Ishikawa (cell line): Measurements from ENCODE around the gene NR1H4.

Experiments
- CEBPB ChIP-seq: IDR thresholded peaks from 2 replicates; pipeline ENCODE4 v1.6.1; 2012
- NFIC ChIP-seq: IDR thresholded peaks from 2 replicates; pipeline ENCODE4 v1.6.1; 2012
- TAF1 ChIP-seq: IDR thresholded peaks from 2 replicates; pipeline ENCODE4 v1.6.1; 2012; ENCODE audit warnings: low read depth, mild to moderate bottlenecking
- TEAD4 ChIP-seq: IDR thresholded peaks from 2 replicates; pipeline ENCODE4 v1.6.1; 2012
- TF ChIP-seq, protein P1 (sequence below): IDR thresholded peaks from 2 replicates; pipeline ENCODE4 v1.6.1; 2012

DNA sequence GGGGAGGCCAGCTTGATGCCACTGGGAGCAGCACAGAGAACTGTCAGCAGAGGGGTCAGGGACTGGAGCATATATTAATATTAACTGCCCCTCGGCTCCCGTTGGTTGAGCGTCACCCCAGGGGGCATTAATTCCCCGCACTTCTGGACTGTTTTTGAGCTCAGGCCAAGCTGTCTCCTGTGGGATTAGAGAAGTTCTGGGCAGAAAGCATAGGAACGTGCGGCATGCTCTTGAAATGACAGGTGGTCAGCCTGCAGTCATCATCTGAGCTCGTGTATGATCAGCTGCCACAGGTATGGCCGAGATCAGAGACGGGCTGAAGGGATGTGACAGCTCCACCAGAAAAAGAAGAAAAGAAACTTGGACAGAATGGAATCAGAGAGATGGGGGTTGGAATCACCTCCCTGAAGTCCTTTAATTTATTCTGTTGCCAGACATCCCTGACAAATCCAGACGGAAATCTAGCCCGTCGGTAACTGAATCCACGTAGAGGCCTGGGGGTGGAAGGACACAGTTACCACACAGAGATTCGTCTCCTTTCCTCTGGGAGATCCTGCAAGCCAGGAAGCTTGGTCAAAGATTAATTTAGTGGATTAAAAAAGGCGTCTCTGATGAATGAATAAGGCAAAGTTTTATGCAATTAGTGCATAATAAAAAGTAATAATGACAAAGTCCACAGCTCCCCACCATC is 23.6 kb downstream of the NR1H4 start:
- TF ChIP-seq TEAD4 (no peak), NFIC (no peak), TAF1 (no peak), CEBPB (no peak)
- TF ChIP-seq, protein P1, sequence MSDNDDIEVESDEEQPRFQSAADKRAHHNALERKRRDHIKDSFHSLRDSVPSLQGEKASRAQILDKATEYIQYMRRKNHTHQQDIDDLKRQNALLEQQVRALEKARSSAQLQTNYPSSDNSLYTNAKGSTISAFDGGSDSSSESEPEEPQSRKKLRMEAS, result no peak
